Naive thymus-derived CD8-positive, alpha-beta T cell (primary cell): ENCODE measurements around the gene MIB2. TPM values are rescaled to one million over a fixed set of nuclear protein-coding genes. Genes with fewer than 3 reads are reported as not detected.

Source experiments
- ATAC-seq, 2 donors: fragments of 150-1000 bp; cut with Tn5 transposase in 1 of 2; sonication (Bioruptor Pico), chemical (Tn5 transposase) in 1 of 2; 1 replicate in 1 of 2; 2 replicates in 1 of 2; pipeline ENCODE4 v1.10.0; 2021; ENCODE audit warnings: mild to moderate bottlenecking in 2 of 2, moderate library complexity in 2 of 2
- POLR2A ChIA-PET: fragments of 350-600 bp; sonication (Branson Sonifier 250); formaldehyde crosslinking; loops from one replicate; lab custom pipeline; 2021; ENCODE audit warnings: antibody characterized with exemption; lab: Charles Lee
- DNase-seq, 10 donors: peaks; one replicate each; pipeline versions ENCODE4 v3.0.0 to v3.0.0-alpha.2; 2020 to 2022
- H3K27ac Mint-ChIP-seq, 10 donors: one replicate each; pipeline ENCODE4 v1.8.0; 2020 to 2022; ENCODE audit warnings: mild to moderate bottlenecking in 10 of 10, mixed read lengths in 10 of 10, moderate library complexity in 4 of 10, inconsistent platforms in 1 of 10
- H3K27me3 Mint-ChIP-seq, 5 donors: one replicate each; pipeline ENCODE4 v1.8.0; 2021 to 2022; ENCODE audit warnings: mixed read lengths in 5 of 5
- H3K36me3 Mint-ChIP-seq, 3 donors: one replicate each; pipeline ENCODE4 v1.8.0; 2020 to 2022; ENCODE audit warnings: mixed read lengths in 3 of 3, mild to moderate bottlenecking in 2 of 3, inconsistent platforms in 1 of 3
- H3K4me1 Mint-ChIP-seq, 4 donors: one replicate each; pipeline ENCODE4 v1.8.0; 2021 to 2022; ENCODE audit warnings: mixed read lengths in 4 of 4
- H3K4me3 Mint-ChIP-seq, 10 donors: one replicate each; pipeline ENCODE4 v1.8.0; 2020 to 2022; ENCODE audit warnings: mild to moderate bottlenecking in 10 of 10, mixed read lengths in 10 of 10, moderate library complexity in 6 of 10, inconsistent platforms in 1 of 10
- H3K9me3 Mint-ChIP-seq, 9 donors: one replicate each; pipeline ENCODE4 v1.8.0; 2020 to 2022; ENCODE audit warnings: mixed read lengths in 9 of 9, mild to moderate bottlenecking in 3 of 9, inconsistent platforms in 1 of 9, moderate library complexity in 1 of 9
- polyA plus RNA-seq, 3 donors: library from polyadenylated mRNA; unstranded; fragments of 300-500 nt; fragmentation: Illumina TruSeq; gene quantifications; one replicate each; pipeline ENCODE4 v1.2.3, GENCODE V29; 2021
- total RNA-seq, 8 experiments: library from RNA in 2 of 8; stranded (reverse) in 2 of 8; gene quantifications; one replicate each; pipeline ENCODE4 v1.2.3 and lab custom pipeline; 2021 to 2026

Gene MIB2
- total RNA-seq (100 to 1,000 TPM; 109 to 122 TPM), polyA plus RNA-seq (10 to 100 TPM; 23.6 to 31.1 (median 27.2) TPM), total RNA-seq (lab: John Stamatoyannopoulos, UW) (35.6 to 85.0 (median 52.0) reads per million in 6 experiments)

GRCh38 chr1:1615256-1616044 lies at the start of gene MIB2:
TSS of gene MIB2 (plus strand) at chr1:1615500. CDS start at chr1:1623453, 7,953 bp downstream.
- Mint-ChIP-seq H3K27ac (peak within 1 kb of the TSS; percentile 94 to 100 (median 99)), H3K27me3 (no peaks in the 10 kb centered on the region), H3K4me3 (peak within 1 kb of the TSS; percentile 92 to 99 (median 97)), H3K4me1 (peaks cover 8 to 33% (median 31%) of the 10 kb centered on the region in 4 donors), H3K36me3 (no peaks in the 10 kb centered on the region), H3K9me3 (no peaks in the 10 kb centered on the region)
- ATAC-seq: peak; percentile 74 to 79
- peak; percentile 96 to 99 (median 99) for DNase-seq
- POLR2A ChIA-PET: interaction anchor here (0.6 to 9.7 kb wide), 22 partner anchors 8 to 283 kb away, joined by 3 to 246 read pairs (median 6); partner anchors contain the start of genes ATAD3A, AURKAIP1, CCNL2 and FNDC10

- Mint-ChIP-seq H3K27me3 (no peaks in the 10 kb centered on the region), H3K27ac (peak overlapping the region in 9 of 10 donors; percentile 11 to 65 (median 51)), H3K9me3 (no peaks in the 10 kb centered on the region), H3K4me3 (peak overlapping the region in 7 of 10 donors; percentile 22 to 62 (median 41)), H3K4me1 (peaks cover 19 to 68% (median 51%) of the 10 kb centered on the region in 4 donors), H3K36me3 (peaks cover 4 to 76% (median 16%) of the 10 kb centered on the region in 3 donors)
- POLR2A ChIA-PET: interaction anchor here (0.7 kb wide), 1 partner anchor 24 kb away, joined by 3 read pairs; no protein-coding TSS in a partner anchor
- ATAC-seq: no peak
- no peak for DNase-seq
Measured at GRCh38 chr1:1567152-1567875, 48.0 kb upstream of the MIB2 start.

- Mint-ChIP-seq H3K27me3 (no peaks in the 10 kb centered on the region), H3K4me3 (peak overlapping the region in 5 of 10 donors; percentile 14 to 43 (median 26)), H3K9me3 (no peaks in the 10 kb centered on the region), H3K36me3 (peaks cover 4 to 70% (median 16%) of the 10 kb centered on the region in 3 donors), H3K4me1 (peaks cover 19 to 74% (median 54%) of the 10 kb centered on the region in 4 donors), H3K27ac (peak overlapping the region in 4 of 10 donors; percentile 4 to 63 (median 40))
- DNase-seq (no peak), ATAC-seq (no peak)
- POLR2A ChIA-PET: interaction anchor here (0.7 kb wide), 1 partner anchor 24 kb away, joined by 3 read pairs; no protein-coding TSS in a partner anchor
Measured at GRCh38 chr1:1567891-1568291, 47.4 kb upstream of the MIB2 start.

- Mint-ChIP-seq H3K27me3 (no peaks in the 10 kb centered on the region), H3K27ac (peak overlapping the region in 8 of 10 donors; percentile 37 to 86 (median 72)), H3K9me3 (no peaks in the 10 kb centered on the region), H3K36me3 (peaks cover 8 to 55% (median 13%) of the 10 kb centered on the region in 3 donors), H3K4me1 (peaks cover 24 to 73% (median 60%) of the 10 kb centered on the region in 4 donors), H3K4me3 (peak overlapping the region in 5 of 10 donors; percentile 18 to 65 (median 48))
- no peak for DNase-seq
- ATAC-seq: no peak
- POLR2A ChIA-PET: interaction anchor here (0.7 kb wide), 1 partner anchor 21 kb away, joined by 3 read pairs; no protein-coding TSS in a partner anchor
Measured at GRCh38 chr1:1569341-1569740, 46.0 kb upstream of the MIB2 start.

- H3K9me3 Mint-ChIP-seq: no peaks in the 10 kb centered on the region
- H3K27ac Mint-ChIP-seq: peak overlapping the region; percentile 94 to 100 (median 99)
- H3K36me3 Mint-ChIP-seq: peaks cover 3 to 21% (median 5%) of the 10 kb centered on the region in 3 donors
- H3K27me3 Mint-ChIP-seq: no peaks in the 10 kb centered on the region
- POLR2A ChIA-PET: interaction anchor here (0.5 to 7.1 kb wide), 6 partner anchors 8 to 150 kb away, joined by 3 to 87 read pairs (median 5); partner anchors contain the start of gene MIB2
- ATAC-seq (peak; percentile 80 to 83), DNase-seq (peak in 9 of 10 donors; percentile 20 to 91 (median 66))
- peaks cover 19 to 52% (median 41%) of the 10 kb centered on the region in 4 donors for H3K4me1 Mint-ChIP-seq
- H3K4me3 Mint-ChIP-seq: peak overlapping the region; percentile 88 to 99 (median 98)
Measured at GRCh38 chr1:1573843-1574720, 41.2 kb upstream of the MIB2 start.

- H3K4me1 Mint-ChIP-seq: peaks cover 17 to 44% (median 33%) of the 10 kb centered on the region in 4 donors
- peak; percentile 85 to 96 (median 92) for DNase-seq
- H3K27me3 Mint-ChIP-seq: no peaks in the 10 kb centered on the region
- peak; percentile 77 to 83 for ATAC-seq
- peaks cover 3 to 14% (median 5%) of the 10 kb centered on the region in 3 donors for H3K36me3 Mint-ChIP-seq
- no peaks in the 10 kb centered on the region for H3K9me3 Mint-ChIP-seq
- peak within 1 kb of the TSS; percentile 92 to 99 (median 98) for H3K4me3 Mint-ChIP-seq
- peak within 1 kb of the TSS; percentile 99 to 100 (median 100) for H3K27ac Mint-ChIP-seq
- POLR2A ChIA-PET: interaction anchor here (1.0 to 7.1 kb wide), 4 partner anchors 23 to 55 kb away, joined by 3 to 87 read pairs (median 4); partner anchors contain the start of gene MIB2
Measured at GRCh38 chr1:1574721-1575537, 40.4 kb upstream of the MIB2 start, which contains the start of gene SSU72. TSS of gene SSU72 (minus strand) at chr1:1574863. CDS start at chr1:1574557, 306 bp downstream.

GRCh38 chr1:1577367-1578011 lies 37.8 kb upstream of the MIB2 start:
- Mint-ChIP-seq H3K9me3 (no peaks in the 10 kb centered on the region), H3K27ac (no peak overlapping the region), H3K4me1 (peaks cover 10 to 26% (median 19%) of the 10 kb centered on the region in 4 donors), H3K36me3 (peaks cover 0 to 5% (median 0%) of the 10 kb centered on the region in 3 donors), H3K27me3 (peaks cover 0 to 11% (median 1%) of the 10 kb centered on the region in 5 donors), H3K4me3 (no peak overlapping the region)
- POLR2A ChIA-PET: interaction anchor here (0.5 to 2.5 kb wide), 6 partner anchors 11 to 51 kb away, joined by 3 to 11 read pairs (median 4); no protein-coding TSS in a partner anchor
- ATAC-seq: no peak
- no peak for DNase-seq

- ATAC-seq: no peak
- peaks cover 0 to 13% (median 1%) of the 10 kb centered on the region in 5 donors for H3K27me3 Mint-ChIP-seq
- no peak overlapping the region for H3K4me3 Mint-ChIP-seq
- peaks cover 0 to 5% (median 0%) of the 10 kb centered on the region in 3 donors for H3K36me3 Mint-ChIP-seq
- H3K4me1 Mint-ChIP-seq: peaks cover 9 to 17% (median 13%) of the 10 kb centered on the region in 4 donors
- peak overlapping the region in 1 of 10 donors; percentile 13 for H3K27ac Mint-ChIP-seq
- no peaks in the 10 kb centered on the region for H3K9me3 Mint-ChIP-seq
- POLR2A ChIA-PET: interaction anchor here (0.5 to 2.5 kb wide), 7 partner anchors 10 to 80 kb away, joined by 3 to 11 read pairs (median 4); partner anchors contain the start of gene MIB2
- no peak for DNase-seq
Measured at GRCh38 chr1:1578371-1578940, 36.8 kb upstream of the MIB2 start.

- no peak for DNase-seq
- peaks cover 0 to 28% (median 1%) of the 10 kb centered on the region in 5 donors for H3K27me3 Mint-ChIP-seq
- no peaks in the 10 kb centered on the region for H3K36me3 Mint-ChIP-seq
- peaks cover 0 to 3% (median 0%) of the 10 kb centered on the region in 4 donors for H3K4me1 Mint-ChIP-seq
- ATAC-seq: no peak
- no peak overlapping the region for H3K4me3 Mint-ChIP-seq
- POLR2A ChIA-PET: no interaction called here
- no peaks in the 10 kb centered on the region for H3K9me3 Mint-ChIP-seq
- no peak overlapping the region for H3K27ac Mint-ChIP-seq
Measured at GRCh38 chr1:1582585-1583346, 32.5 kb upstream of the MIB2 start.
